Common myeloid progenitor, CD34-positive (primary cell): ENCODE measurements around the gene MYO10.

ENCODE experiments used
- CTCF ChIA-PET: fragments of 350-600 bp; sonication (Branson Sonifier 250); formaldehyde crosslinking; loops from one replicate; lab custom pipeline; 2021; ENCODE audit warnings: antibody characterized with exemption; lab: Charles Lee
- POLR2A ChIA-PET: fragments of 350-600 bp; sonication (Branson Sonifier 250); formaldehyde crosslinking; loops from one replicate; lab custom pipeline; 2021; ENCODE audit warnings: antibody characterized with exemption; lab: Charles Lee
- DNase-seq, 3 donors: peaks; one replicate each; pipeline versions ENCODE4 v3.0.0 to v3.0.0-alpha.2; 2013
- H3K27ac ChIP-seq, 2 experiments: 1 replicate in 1 of 2; 2 replicates in 1 of 2; pipeline ENCODE4 v1.7.0; 2013; ENCODE audit warnings: inconsistent platforms in 2 of 2, low read length in 2 of 2, mild to moderate bottlenecking in 2 of 2, low read depth in 1 of 2, moderate library complexity in 1 of 2; ENCODE audit not compliant: severe bottlenecking in 2 of 2, insufficient read depth in 1 of 2, poor library complexity in 1 of 2
- H3K27me3 ChIP-seq, 5 experiments: replicated peaks in 2 of 5; 1 replicate in 3 of 5; 2 replicates in 2 of 5; pipeline versions ENCODE4 v1.6.1 to v1.7.0; 2013; ENCODE audit warnings: low read length in 4 of 5, mild to moderate bottlenecking in 2 of 5, moderate library complexity in 2 of 5, inconsistent platforms in 1 of 5; ENCODE audit not compliant: insufficient read depth in 5 of 5, control insufficient read depth in 4 of 5
- H3K36me3 ChIP-seq, 4 experiments: 1 replicate in 2 of 4; 2 replicates in 2 of 4; pipeline versions ENCODE4 v1.6.1 to v1.7.0; 2013; ENCODE audit warnings: low read length in 3 of 4, control low read depth in 1 of 4, mild to moderate bottlenecking in 1 of 4; ENCODE audit not compliant: control insufficient read depth in 4 of 4, insufficient read depth in 4 of 4
- H3K4me1 ChIP-seq, 4 experiments: 1 replicate in 3 of 4; 2 replicates in 1 of 4; pipeline versions ENCODE4 v1.6.1 to v1.7.1; 2013; ENCODE audit warnings: low read length in 3 of 4, mild to moderate bottlenecking in 3 of 4, control low read depth in 1 of 4, inconsistent platforms in 1 of 4, moderate library complexity in 1 of 4; ENCODE audit not compliant: control insufficient read depth in 4 of 4, insufficient read depth in 4 of 4; ENCODE audit errors: control extremely low read depth in 1 of 4
- H3K4me3 ChIP-seq, 7 experiments: 1 replicate in 4 of 7; 2 replicates in 3 of 7; pipeline versions ENCODE4 v1.5.1 to v1.7.0; 2013; ENCODE audit warnings: mild to moderate bottlenecking in 7 of 7, low read length in 6 of 7, moderate library complexity in 6 of 7, inconsistent platforms in 2 of 7, low read depth in 2 of 7, control low read depth in 1 of 7; ENCODE audit not compliant: insufficient read depth in 4 of 7, control insufficient read depth in 1 of 7; ENCODE audit errors: extremely low read depth in 1 of 7
- H3K9me3 ChIP-seq, 5 experiments: 1 replicate in 4 of 5; 2 replicates in 1 of 5; pipeline versions ENCODE4 v1.6.1 to v1.7.1; 2013; ENCODE audit warnings: low read length in 4 of 5, mild to moderate bottlenecking in 2 of 5, inconsistent platforms in 1 of 5, low read depth in 1 of 5, moderate library complexity in 1 of 5; ENCODE audit not compliant: control insufficient read depth in 4 of 5, insufficient read depth in 2 of 5; ENCODE audit errors: control extremely low read depth in 1 of 5
- WGBS: methylation state at CpG from one replicate; pipeline ENCODE4 v1.1.5; 2013; ENCODE audit not compliant: insufficient coverage; 5-methylcytosine and 5-hydroxymethylcytosine counted together

MYO10 gene

GRCh38 chr5:16727755-16728325 lies 208.2 kb downstream of the MYO10 start:
- Histone ChIP-seq H3K4me1 (peaks cover 0 to 33% (median 27%) of the 10 kb centered on the region in 4 experiments), H3K27ac (no peak overlapping the region), H3K4me3 (peak overlapping the region in 2 of 7 experiments; percentile 22 to 60), H3K36me3 (no peaks in the 10 kb centered on the region), H3K27me3 (no peaks in the 10 kb centered on the region), H3K9me3 (no peaks in the 10 kb centered on the region)
- 15% methylated on average over 10 of the region's 11 CpGs for WGBS
- CTCF ChIA-PET, result interaction anchor here (0.6 to 1.1 kb wide), 4 partner anchors 42 to 1142 kb away, joined by 3 read pairs; no protein-coding TSS in a partner anchor
- POLR2A ChIA-PET, result interaction anchor here (0.7 kb wide), 1 partner anchor 10 kb away, joined by 3 read pairs; no protein-coding TSS in a partner anchor
- DNase-seq, result peak; percentile 15 to 64 (median 46)

DNA sequence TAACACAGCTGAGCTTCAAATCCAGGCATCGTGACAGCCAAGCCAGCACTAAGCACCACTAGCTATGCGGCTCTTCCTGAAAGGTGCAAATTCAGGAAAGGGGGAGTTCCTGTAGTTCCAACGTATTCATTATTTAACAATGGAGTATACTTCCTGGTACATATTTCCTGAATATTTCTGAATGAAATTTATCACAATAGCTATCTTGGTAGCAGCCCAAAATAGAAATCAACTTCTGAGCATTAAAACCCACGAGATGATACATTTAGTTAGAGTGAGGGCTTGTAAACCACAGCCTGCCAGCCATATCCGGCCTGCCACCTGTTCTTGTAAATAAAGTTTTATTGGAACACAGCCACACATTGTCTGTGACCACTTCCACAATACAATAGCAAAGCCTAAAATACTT lies 209.5 kb downstream of the MYO10 start:
- ChIA-PET CTCF (interaction anchor here (0.5 to 1.3 kb wide), 4 partner anchors 9 to 50 kb away, joined by 3 read pairs; no protein-coding TSS in a partner anchor), POLR2A (no interaction called here)
- DNase-seq, result peak; percentile 62 to 94 (median 90)
- Histone ChIP-seq H3K36me3 (no peaks in the 10 kb centered on the region), H3K27me3 (no peaks in the 10 kb centered on the region), H3K9me3 (no peaks in the 10 kb centered on the region), H3K4me3 (peak overlapping the region in 1 of 7 experiments; percentile 42), H3K27ac (no peak overlapping the region), H3K4me1 (peaks cover 0 to 33% (median 27%) of the 10 kb centered on the region in 4 experiments)
- no CpG with 5 or more reads among the region's 5 CpGs for WGBS

DNA sequence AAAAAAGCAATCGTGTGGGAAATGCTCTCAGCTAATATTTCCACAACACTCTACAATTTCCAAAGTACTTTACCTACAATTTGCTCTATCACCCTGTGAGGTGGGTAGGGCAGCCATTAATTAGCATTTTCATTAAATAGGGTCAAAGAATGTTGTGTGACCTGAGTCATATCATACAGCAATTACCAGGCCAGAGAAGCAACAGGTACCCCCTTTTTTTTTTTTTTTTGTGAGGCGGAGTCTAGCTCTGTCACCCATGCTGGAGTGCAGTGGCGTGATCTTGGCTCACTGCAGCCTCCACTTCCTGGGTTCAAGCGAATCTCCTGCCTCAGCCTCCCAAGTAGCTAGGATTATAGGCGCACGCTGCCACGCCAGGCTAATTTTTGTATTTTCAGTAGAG lies 210.5 kb downstream of the MYO10 start:
- Histone ChIP-seq H3K36me3 (no peaks in the 10 kb centered on the region), H3K27me3 (no peaks in the 10 kb centered on the region), H3K27ac (no peak overlapping the region), H3K4me3 (no peak overlapping the region), H3K9me3 (no peaks in the 10 kb centered on the region), H3K4me1 (peaks cover 0 to 39% (median 27%) of the 10 kb centered on the region in 4 experiments)
- ChIA-PET POLR2A (no interaction called here), CTCF (interaction anchor here (0.8 to 1.3 kb wide), 2 partner anchors 10 to 11 kb away, joined by 3 read pairs; no protein-coding TSS in a partner anchor)
- DNase-seq, result no peak
- 100% methylated on average over 5 of the region's 7 CpGs for WGBS

DNA sequence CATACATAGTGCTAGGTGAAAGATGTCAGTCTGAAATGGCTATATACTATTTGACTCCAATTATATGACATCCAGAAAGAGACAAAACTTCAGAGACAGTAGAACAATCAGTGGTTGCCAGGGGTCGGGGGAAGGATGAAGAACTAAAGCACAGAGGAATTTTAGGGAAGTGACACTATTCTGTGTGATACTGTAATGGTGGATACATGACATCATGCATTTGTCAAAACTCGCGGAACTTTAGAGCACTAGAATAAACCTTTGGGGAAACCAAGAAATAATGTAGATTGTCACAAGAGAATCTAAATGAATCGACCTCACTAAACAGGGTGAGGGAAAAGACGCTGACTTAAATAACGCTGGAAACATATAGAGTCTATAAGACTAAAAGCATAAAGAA lies 212.3 kb downstream of the MYO10 start:
- no peak for DNase-seq
- ChIA-PET POLR2A (no interaction called here), CTCF (no interaction called here)
- no peaks in the 10 kb centered on the region for H3K9me3 ChIP-seq
- H3K4me1 ChIP-seq, result peaks cover 0 to 39% (median 27%) of the 10 kb centered on the region in 4 experiments
- no peak overlapping the region for H3K27ac ChIP-seq
- H3K36me3 ChIP-seq, result no peaks in the 10 kb centered on the region
- H3K27me3 ChIP-seq, result no peaks in the 10 kb centered on the region
- no peak overlapping the region for H3K4me3 ChIP-seq
- 90% methylated on average over 6 of the region's 6 CpGs for WGBS

DNA sequence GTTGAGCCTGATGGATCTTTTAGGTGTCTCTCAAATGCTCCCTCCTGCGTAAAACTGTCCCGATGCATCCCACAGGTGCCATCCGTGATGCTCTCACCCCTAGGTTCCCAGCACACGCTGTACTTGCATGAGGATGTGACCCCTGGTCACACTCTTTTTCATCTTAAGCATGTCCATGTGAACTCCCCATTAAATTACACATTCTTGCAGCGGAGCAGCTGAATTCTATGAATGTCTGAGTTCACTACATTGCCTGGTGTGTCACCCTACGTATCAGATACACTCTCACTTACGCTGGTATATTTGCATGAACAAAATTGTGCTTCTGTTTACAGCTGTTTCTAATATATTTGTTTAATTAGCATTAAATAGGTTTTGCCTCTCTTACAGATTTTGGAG lies 214.0 kb downstream of the MYO10 start:
- CTCF ChIA-PET, result interaction anchor here (0.6 kb wide), 1 partner anchor 553 kb away, joined by 3 read pairs; no protein-coding TSS in a partner anchor
- 93% methylated on average over 5 of the region's 7 CpGs for WGBS
- H3K4me1 ChIP-seq, result peaks cover 0 to 22% (median 13%) of the 10 kb centered on the region in 4 experiments
- H3K4me3 ChIP-seq, result no peak overlapping the region
- H3K36me3 ChIP-seq, result no peaks in the 10 kb centered on the region
- POLR2A ChIA-PET, result no interaction called here
- H3K9me3 ChIP-seq, result no peaks in the 10 kb centered on the region
- no peak overlapping the region for H3K27ac ChIP-seq
- no peaks in the 10 kb centered on the region for H3K27me3 ChIP-seq
- DNase-seq, result no peak

DNA sequence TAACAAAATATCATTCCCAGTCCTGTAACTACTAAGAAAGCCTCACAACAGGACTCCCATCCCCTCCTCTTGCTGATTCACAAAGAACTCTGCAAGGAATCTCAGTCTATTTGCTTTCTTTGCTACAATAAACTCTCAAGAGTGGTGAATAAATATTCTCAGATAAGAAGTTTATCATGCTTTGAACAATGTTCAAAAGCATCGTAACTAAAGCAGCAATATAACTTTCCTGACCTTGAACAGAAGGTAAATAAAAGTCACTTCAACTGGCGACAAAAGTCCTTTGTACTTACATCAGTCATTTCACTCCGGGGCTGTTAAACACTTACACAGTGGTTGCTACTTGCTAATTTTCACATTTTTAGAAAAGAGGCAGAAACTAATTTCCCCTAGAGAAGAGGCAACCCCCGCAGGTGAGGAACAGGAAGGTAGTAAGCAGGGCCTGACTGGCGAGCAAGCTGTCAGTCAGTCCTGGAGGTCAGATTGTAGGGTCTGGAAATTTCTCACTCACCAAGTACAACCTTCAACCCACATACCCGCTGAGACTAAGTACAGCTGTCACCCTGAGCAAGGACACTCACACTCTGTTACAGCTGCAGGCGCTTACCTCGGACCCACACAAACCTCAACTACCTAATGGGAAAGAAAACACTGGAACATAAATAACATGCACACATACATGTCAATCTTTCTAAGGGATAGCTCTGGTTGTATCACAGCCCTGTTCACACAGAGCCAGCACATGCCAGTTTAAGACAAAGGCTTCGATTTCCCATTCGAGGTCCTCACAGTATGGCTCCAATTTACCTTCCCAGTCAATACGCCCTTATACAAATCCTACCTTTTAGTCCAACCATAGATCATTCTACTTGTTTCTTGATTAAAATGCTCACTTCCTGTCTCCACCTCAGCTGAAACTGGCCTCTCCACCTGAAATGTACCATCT lies 214.7 kb downstream of the MYO10 start:
- DNase-seq, result no peak
- POLR2A ChIA-PET, result no interaction called here
- Histone ChIP-seq H3K27me3 (no peaks in the 10 kb centered on the region), H3K36me3 (no peaks in the 10 kb centered on the region), H3K4me3 (no peak overlapping the region), H3K4me1 (peaks cover 0 to 16% (median 10%) of the 10 kb centered on the region in 4 experiments), H3K27ac (no peak overlapping the region), H3K9me3 (no peaks in the 10 kb centered on the region)
- 99% methylated on average over 6 of the region's 11 CpGs for WGBS
- CTCF ChIA-PET, result no interaction called here
